Activated naive CD8-positive, alpha-beta T cell treated with anti-CD3 and anti-CD28 coated beads, Interleukin-2, amount 50 U/mL, for 16 hours (primary cell): Measurements from ENCODE around the gene PRAMEF12.
"Not testable (repeated sequence)": the region's sequence is repeated elsewhere in the genome, so short reads cannot be mapped to it uniquely, and the experiment has no call there.

Experiments used
- DNase-seq: peaks from one replicate; pipeline ENCODE4 v3.0.0-alpha.2; 2020; ENCODE audit warnings: low read depth, low spot score

The PRAMEF12 gene

GRCh38 chr1:12770620-12771019 lies 2.9 kb upstream of the PRAMEF12 start:
- no peak for DNase-seq

- DNase-seq, result no peak
These were observed 2.4 kb upstream of the PRAMEF12 start for GRCh38 chr1:12771186-12771585.

GRCh38 chr1:12772520-12772919 lies 1.0 kb upstream of the PRAMEF12 start:
- no peak for DNase-seq

- no peak for DNase-seq
These were observed 1.3 kb downstream of the PRAMEF12 start for GRCh38 chr1:12774801-12775345.

- DNase-seq, result no peak
These were observed 1.9 kb downstream of the PRAMEF12 start for GRCh38 chr1:12775443-12775842.

GRCh38 chr1:12776801-12777557 lies 3.4 kb downstream of the PRAMEF12 start:
- DNase-seq, result no peak

GRCh38 chr1:12778061-12778460 lies 4.5 kb downstream of the PRAMEF12 start:
- no peak for DNase-seq

- no peak for DNase-seq
These were observed 5.4 kb downstream of the PRAMEF12 start for GRCh38 chr1:12778907-12779306.

- not testable (repeated sequence) for DNase-seq
These were observed 8.0 kb downstream of the PRAMEF12 start for GRCh38 chr1:12781488-12781887.

- not testable (repeated sequence) for DNase-seq
These were observed 10.2 kb downstream of the PRAMEF12 start for GRCh38 chr1:12783783-12784182.

GRCh38 chr1:12784729-12785128 lies 11.2 kb downstream of the PRAMEF12 start:
- DNase-seq, result not testable (repeated sequence)

GRCh38 chr1:12791097-12791496 lies 17.6 kb downstream of the PRAMEF12 start, which contains the start of gene PRAMEF1:
Gene PRAMEF1, plus strand, starts transcription at chr1:12791397. Its CDS starts 1,831 bp downstream, at chr1:12793228.
- not testable (repeated sequence) for DNase-seq

- DNase-seq, result no peak
These were observed 25.4 kb downstream of the PRAMEF12 start for GRCh38 chr1:12798911-12799310.

GRCh38 chr1:12799730-12800129 lies 26.2 kb downstream of the PRAMEF12 start:
- DNase-seq, result no peak

GRCh38 chr1:12809933-12810332 lies 36.4 kb downstream of the PRAMEF12 start:
- no peak for DNase-seq

- no peak for DNase-seq
These were observed 37.3 kb downstream of the PRAMEF12 start for GRCh38 chr1:12810691-12811408.

- no peak for DNase-seq
These were observed 37.9 kb downstream of the PRAMEF12 start for GRCh38 chr1:12811409-12811784.

GRCh38 chr1:12819061-12819460 lies 45.5 kb downstream of the PRAMEF12 start:
- DNase-seq, result not testable (repeated sequence)
